Bronchial epithelial cell (primary cell): ENCODE results near the gene MVB12A. TPM values are rescaled to one million over a fixed set of nuclear protein-coding genes. Genes with fewer than 3 reads are reported as not detected.

Source experiments
- DNase-seq: peaks from one replicate; pipeline ENCODE4 v3.0.0-alpha.2; 2010; ENCODE audit warnings: low read depth
- FAIRE-seq: peaks from 2 replicates; lab custom pipeline; 2011; peaks lifted over from hg19 to GRCh38; lab: Jason Lieb, UNC
- H3K27me3 ChIP-seq: 2 replicates; pipeline ENCODE4 v1.5.1; 2011; ENCODE audit warnings: low read length; ENCODE audit not compliant: control insufficient read depth, insufficient read depth
- H3K36me3 ChIP-seq: 2 replicates; pipeline ENCODE4 v1.5.1; 2011; ENCODE audit warnings: low read length; ENCODE audit not compliant: control insufficient read depth, insufficient read depth
- H3K4me3 ChIP-seq: 2 replicates; pipeline ENCODE4 v1.5.1; 2011; ENCODE audit warnings: mild to moderate bottlenecking, low read depth, low read length, control low read depth
- total RNA-seq: library from RNA; depleted of rRNA; stranded (reverse); fragments of >200 nt; gene quantifications from 2 replicates; pipeline ENCODE4 v1.2.1, GENCODE V29; 2014
- TF ChIP-seq, protein P1 (sequence below): IDR thresholded peaks from 2 replicates; pipeline ENCODE4 v1.5.1; 2011; ENCODE audit warnings: mild to moderate bottlenecking, moderate library complexity, low read length, control low read depth, inconsistent platforms; ENCODE audit not compliant: insufficient read depth, severe bottlenecking

MVB12A gene
- total RNA-seq, 1 donor from 2014 or later: 22.9 TPM

DNA sequence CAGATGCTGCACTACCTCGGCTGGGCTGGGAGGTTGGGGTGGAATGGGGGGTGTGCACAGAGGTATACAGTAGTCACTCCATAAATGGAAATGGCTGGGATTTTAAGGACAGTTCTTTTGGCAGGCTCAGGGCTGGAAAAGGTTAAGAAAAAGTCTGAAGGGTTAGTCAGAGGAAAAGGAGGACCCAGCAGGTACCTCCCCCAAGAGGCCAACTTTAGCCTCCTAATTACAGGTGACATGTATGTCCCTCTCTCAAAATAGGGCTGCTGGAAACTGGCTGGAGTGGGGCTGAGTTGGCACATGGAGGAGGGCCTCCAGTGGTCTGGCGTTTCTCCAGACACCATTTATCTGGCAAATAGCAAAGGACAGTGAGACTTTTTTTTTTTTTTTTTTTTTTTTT lies 26.8 kb upstream of the MVB12A start:
- no peaks in the 10 kb centered on the region for H3K36me3 ChIP-seq
- no peak for DNase-seq
- TF ChIP-seq, protein P1, sequence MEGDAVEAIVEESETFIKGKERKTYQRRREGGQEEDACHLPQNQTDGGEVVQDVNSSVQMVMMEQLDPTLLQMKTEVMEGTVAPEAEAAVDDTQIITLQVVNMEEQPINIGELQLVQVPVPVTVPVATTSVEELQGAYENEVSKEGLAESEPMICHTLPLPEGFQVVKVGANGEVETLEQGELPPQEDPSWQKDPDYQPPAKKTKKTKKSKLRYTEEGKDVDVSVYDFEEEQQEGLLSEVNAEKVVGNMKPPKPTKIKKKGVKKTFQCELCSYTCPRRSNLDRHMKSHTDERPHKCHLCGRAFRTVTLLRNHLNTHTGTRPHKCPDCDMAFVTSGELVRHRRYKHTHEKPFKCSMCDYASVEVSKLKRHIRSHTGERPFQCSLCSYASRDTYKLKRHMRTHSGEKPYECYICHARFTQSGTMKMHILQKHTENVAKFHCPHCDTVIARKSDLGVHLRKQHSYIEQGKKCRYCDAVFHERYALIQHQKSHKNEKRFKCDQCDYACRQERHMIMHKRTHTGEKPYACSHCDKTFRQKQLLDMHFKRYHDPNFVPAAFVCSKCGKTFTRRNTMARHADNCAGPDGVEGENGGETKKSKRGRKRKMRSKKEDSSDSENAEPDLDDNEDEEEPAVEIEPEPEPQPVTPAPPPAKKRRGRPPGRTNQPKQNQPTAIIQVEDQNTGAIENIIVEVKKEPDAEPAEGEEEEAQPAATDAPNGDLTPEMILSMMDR: no peak
- no peak for FAIRE-seq
- H3K27me3 ChIP-seq: no peaks in the 10 kb centered on the region
- H3K4me3 ChIP-seq: no peak overlapping the region

DNA sequence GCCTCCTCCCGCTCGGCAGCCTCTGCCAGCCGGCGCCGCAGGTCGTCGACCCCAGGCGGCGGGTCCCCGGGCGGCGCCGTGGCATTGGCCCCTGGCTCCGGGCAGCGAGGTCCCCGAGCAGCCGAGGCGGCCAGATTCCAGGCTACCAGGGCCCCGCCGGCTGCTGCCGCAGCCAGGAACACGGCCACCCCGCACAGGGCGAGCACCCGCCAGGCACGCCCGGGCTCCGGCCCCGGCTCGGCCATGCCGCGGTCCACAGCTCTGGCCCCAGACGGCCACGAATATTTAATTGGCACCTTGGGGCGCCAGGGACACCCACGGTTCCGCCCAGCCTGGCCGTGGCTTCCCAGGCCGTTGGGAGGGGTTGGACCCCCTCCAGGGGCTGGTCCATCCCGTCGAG lies 25.9 kb upstream of the MVB12A start, which contains the start of gene CCDC194:
CCDC194 (minus strand) TSS at position 283 of the 400 bp plus-strand sequence; CDS start at position 245, 38 bp downstream.
- FAIRE-seq (no peak), DNase-seq (no peak)
- no peak within 1 kb of the TSS for H3K4me3 ChIP-seq

GRCh38 chr19:17394891-17395415 lies 24.9 kb upstream of the MVB12A start:
- Histone ChIP-seq H3K27me3 (no peaks in the 10 kb centered on the region), H3K36me3 (no peaks in the 10 kb centered on the region), H3K4me3 (no peak overlapping the region)
- TF ChIP-seq, protein P1: peak; percentile 87
- FAIRE-seq: no peak
- peak; percentile 29 for DNase-seq

More for the DNA sequence above, 25.9 kb upstream of the MVB12A start, which contains the start of gene CCDC194:
- Histone ChIP-seq H3K36me3 (no peaks in the 10 kb centered on the region), H3K27me3 (no peaks in the 10 kb centered on the region)
- TF ChIP-seq, protein P1: no peak

- DNase-seq (no peak), FAIRE-seq (no peak)
- no peaks in the 10 kb centered on the region for H3K27me3 ChIP-seq
- TF ChIP-seq, protein P1: no peak
- H3K36me3 ChIP-seq: no peaks in the 10 kb centered on the region
- no peak overlapping the region for H3K4me3 ChIP-seq
Measured at GRCh38 chr19:17398902-17399527, 20.8 kb upstream of the MVB12A start.

GRCh38 chr19:17401628-17402027 lies 18.2 kb upstream of the MVB12A start:
- no peak overlapping the region for H3K4me3 ChIP-seq

More at GRCh38 chr19:17401628-17402027, 18.2 kb upstream of the MVB12A start:
- no peak for FAIRE-seq
- H3K36me3 ChIP-seq: no peaks in the 10 kb centered on the region
- H3K27me3 ChIP-seq: no peaks in the 10 kb centered on the region
- TF ChIP-seq, protein P1: no peak
- DNase-seq: no peak
